Pancreas (tissue), 10 donors: ENCODE data around the gene KLF15. TPM values are rescaled to one million over a fixed set of nuclear protein-coding genes. Genes with fewer than 3 reads are reported as not detected.
A peak's percentile ranks its signal among the peaks of the same experiment; 100 is the strongest.

Experiments
- ATAC-seq, 4 donors: fragments of 200-7000 bp; cut with Tn5 transposase; one replicate each; pipeline versions ENCODE4 v1.8.0 to v1.9.1; 2020; ENCODE audit warnings: mild to moderate bottlenecking in 4 of 4, moderate library complexity in 4 of 4
- DNase-seq, 6 donors: peaks; one replicate each; pipeline ENCODE4 v3.0.0-alpha.2; 2020
- FAIRE-seq: peaks from 2 replicates; lab custom pipeline; 2012; peaks lifted over from hg19 to GRCh38; lab: Jason Lieb, UNC
- H3K27ac ChIP-seq, 4 donors: fragments of 200-600 bp; sonication (generic); 1 replicate in 3 of 4; 2 replicates in 1 of 4; pipeline versions ENCODE4 v1.5.0 to v1.8.0; 2020
- H3K27me3 ChIP-seq, 4 donors: fragments of 200-600 bp; one replicate each; pipeline ENCODE4 v1.8.0; 2021
- H3K36me3 ChIP-seq, 3 donors: fragments of 200-600 bp; sonication (generic) in 1 of 3; one replicate each; pipeline versions ENCODE4 v1.5.0 to v1.8.0; 2020 to 2021
- H3K4me1 ChIP-seq, 3 donors: fragments of 200-600 bp; one replicate each; pipeline ENCODE4 v1.8.0; 2021
- H3K4me3 ChIP-seq, 4 donors: fragments of 200-600 bp; sonication (generic) in 2 of 4; one replicate each; pipeline versions ENCODE4 v1.5.0 to v1.8.0; 2020 to 2021
- H3K9me3 ChIP-seq, 4 donors: fragments of 200-600 bp; one replicate each; pipeline ENCODE4 v1.8.0; 2021
- WGBS, 2 donors: extraction: QIAGEN DNeasy Blood & Tissue Kit; methylation state at CpG; one replicate each; pipeline ENCODE4 v1.1.7; 2013; 5-methylcytosine and 5-hydroxymethylcytosine counted together
- intact Hi-C, 3 donors: fragments of 100-400 bp; cut with DNase I; formaldehyde crosslinking; loops; one replicate each; pipeline versions ENCODE4 v1.11.1 to v1.14.2; 2022
- polyA plus RNA-seq, 2 donors: library from polyadenylated mRNA; stranded (reverse); fragments of 200-250 nt; gene quantifications; one replicate each; pipeline ENCODE4 v1.2.3, GENCODE V29; 2013
- total RNA-seq, 6 donors: library from RNA; stranded (reverse); fragmentation: NEBNext Ultra II Directional in 4 of 6; extraction: Animal tissue kit (Norgen Biotek cat#: 25700) in 4 of 6; gene quantifications; one replicate each; pipeline versions ENCODE4 v1.2.1 to v1.2.4, GENCODE V29; 2021 to 2023
- TF ChIP-seq, protein P1 (sequence below), 4 donors: fragments of 200-600 bp; sonication (generic) in 3 of 4; IDR thresholded peaks; one replicate each; pipeline versions ENCODE4 v1.5.0 to v1.8.0; 2021; ENCODE audit warnings: antibody characterized with exemption in 4 of 4
- donor health status: healthy with polysubstance abuse.
- donor health status: DM: no; HTN: no; CAD: no; lungs with moderate emphysema.
- donor health status: DM: no; HTN: no; CAD: no.
- donor health status: control.
- donor health status: control.
- donor health status: Bipolar disorder and iron deficiency.
- donor health status: DM: yes; HTN: yes; CAD: no.
- donor health status: DM: no; HTN: no; CAD: no.
- donor health status: DM: no; HTN: no; CAD: no.
- donor health status: DM: yes; HTN: yes; CAD: no.

KLF15 gene
- total and polyA plus RNA-seq, 8 donors: 11.3 to 38.3 (median 26.8) TPM

DNA sequence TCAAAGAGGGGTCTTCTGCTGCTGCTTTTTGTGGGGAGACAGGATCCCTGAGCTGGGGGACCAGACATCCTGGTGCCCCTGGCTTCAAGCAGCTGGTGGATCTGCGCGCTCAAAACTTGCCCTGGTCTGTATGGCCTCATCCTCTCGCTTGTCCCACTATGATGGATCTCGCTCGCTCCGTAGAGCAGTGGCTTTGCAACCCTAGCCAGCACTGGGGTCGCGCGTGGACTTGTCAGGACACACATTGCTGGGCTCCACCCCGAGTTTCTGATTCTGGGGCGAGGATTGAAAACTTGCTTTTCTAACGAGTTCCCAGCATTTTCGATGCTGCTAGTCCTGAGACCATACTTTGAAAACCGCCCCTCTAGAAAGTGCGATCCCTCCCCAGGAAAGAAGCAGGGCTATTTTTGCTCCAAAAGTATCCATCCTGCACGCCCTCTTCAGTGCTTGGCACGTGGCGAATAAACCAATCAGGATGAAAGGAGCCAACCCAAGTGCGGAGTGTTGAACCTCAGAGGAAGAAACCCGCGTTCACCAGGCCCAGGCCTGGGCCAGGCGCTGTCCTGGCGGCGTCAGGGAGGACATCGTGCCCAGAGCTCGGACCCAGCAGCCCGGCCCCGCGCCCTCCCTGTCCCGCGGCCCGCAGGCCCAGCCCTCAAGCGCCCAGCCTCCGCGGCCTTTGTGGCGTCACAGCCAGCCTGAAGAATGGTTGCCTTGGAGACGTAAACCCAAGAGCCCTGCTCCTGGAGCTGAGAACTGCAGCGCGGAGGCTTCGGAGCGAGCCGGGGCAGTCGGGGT is 37.2 kb upstream of the KLF15 start, which contains the start of gene CFAP100:
Gene CFAP100 (plus strand): TSS at position 731 of the 798 bp plus-strand sequence. CDS start 1,092 bp downstream, outside the sequence.
- H3K4me1 ChIP-seq: no peaks in the 10 kb centered on the region
- peak within 1 kb of the TSS in 1 of 4 donors; percentile 22 for H3K4me3 ChIP-seq
- H3K27me3 ChIP-seq: no peaks in the 10 kb centered on the region
- DNase-seq (peak in 1 of 6 donors; percentile 49), FAIRE-seq (no peak), ATAC-seq (peak; percentile 46 to 79 (median 62))
- no peaks in the 10 kb centered on the region for H3K36me3 ChIP-seq
- TF ChIP-seq, protein P1, sequence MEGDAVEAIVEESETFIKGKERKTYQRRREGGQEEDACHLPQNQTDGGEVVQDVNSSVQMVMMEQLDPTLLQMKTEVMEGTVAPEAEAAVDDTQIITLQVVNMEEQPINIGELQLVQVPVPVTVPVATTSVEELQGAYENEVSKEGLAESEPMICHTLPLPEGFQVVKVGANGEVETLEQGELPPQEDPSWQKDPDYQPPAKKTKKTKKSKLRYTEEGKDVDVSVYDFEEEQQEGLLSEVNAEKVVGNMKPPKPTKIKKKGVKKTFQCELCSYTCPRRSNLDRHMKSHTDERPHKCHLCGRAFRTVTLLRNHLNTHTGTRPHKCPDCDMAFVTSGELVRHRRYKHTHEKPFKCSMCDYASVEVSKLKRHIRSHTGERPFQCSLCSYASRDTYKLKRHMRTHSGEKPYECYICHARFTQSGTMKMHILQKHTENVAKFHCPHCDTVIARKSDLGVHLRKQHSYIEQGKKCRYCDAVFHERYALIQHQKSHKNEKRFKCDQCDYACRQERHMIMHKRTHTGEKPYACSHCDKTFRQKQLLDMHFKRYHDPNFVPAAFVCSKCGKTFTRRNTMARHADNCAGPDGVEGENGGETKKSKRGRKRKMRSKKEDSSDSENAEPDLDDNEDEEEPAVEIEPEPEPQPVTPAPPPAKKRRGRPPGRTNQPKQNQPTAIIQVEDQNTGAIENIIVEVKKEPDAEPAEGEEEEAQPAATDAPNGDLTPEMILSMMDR (IDR thresholded peaks at IDR 0.05): no peak
- no peak within 1 kb of the TSS for H3K27ac ChIP-seq
- H3K9me3 ChIP-seq: no peaks in the 10 kb centered on the region
- 39 to 43% methylated on average over 37 to 43 of the region's 43 CpGs for WGBS, 2 donors
- intact Hi-C loops: loop anchor here in 2 of 3 donors (5.0 kb wide), 2 partner anchors 137 to 262 kb away; no protein-coding TSS in a partner anchor

- intact Hi-C loops: loop anchor here in 2 of 3 donors (5.0 kb wide), 2 partner anchors 136 to 261 kb away; no protein-coding TSS in a partner anchor
- H3K36me3 ChIP-seq: no peaks in the 10 kb centered on the region
- H3K4me1 ChIP-seq: peaks cover 0 to 5% (median 0%) of the 10 kb centered on the region in 3 donors
- TF ChIP-seq, protein P1 (IDR thresholded peaks at IDR 0.05): no peak
- no peaks in the 10 kb centered on the region for H3K9me3 ChIP-seq
- 75 to 89% methylated on average over 4 of the region's 4 CpGs for WGBS, 2 donors
- H3K4me3 ChIP-seq: no peak overlapping the region
- ATAC-seq: no peak
- no peak for DNase-seq
- no peaks in the 10 kb centered on the region for H3K27me3 ChIP-seq
- no peak for FAIRE-seq
- no peak overlapping the region for H3K27ac ChIP-seq
These were observed 36.4 kb upstream of the KLF15 start for GRCh38 chr3:126393563-126393962.

- no peaks in the 10 kb centered on the region for H3K9me3 ChIP-seq
- H3K4me1 ChIP-seq: peaks cover 0 to 5% (median 0%) of the 10 kb centered on the region in 3 donors
- H3K4me3 ChIP-seq: no peak overlapping the region
- intact Hi-C loops: loop anchor here in 2 of 3 donors (5.0 kb wide), 2 partner anchors 135 to 260 kb away; no protein-coding TSS in a partner anchor
- FAIRE-seq (no peak), DNase-seq (no peak), ATAC-seq (no peak)
- H3K27me3 ChIP-seq: no peaks in the 10 kb centered on the region
- H3K27ac ChIP-seq: no peak overlapping the region
- 69 to 84% methylated on average over 12 of the region's 12 CpGs for WGBS, 2 donors
- TF ChIP-seq, protein P1 (IDR thresholded peaks at IDR 0.05): no peak
- H3K36me3 ChIP-seq: no peaks in the 10 kb centered on the region
These were observed 35.0 kb upstream of the KLF15 start for GRCh38 chr3:126392246-126392645.

DNA sequence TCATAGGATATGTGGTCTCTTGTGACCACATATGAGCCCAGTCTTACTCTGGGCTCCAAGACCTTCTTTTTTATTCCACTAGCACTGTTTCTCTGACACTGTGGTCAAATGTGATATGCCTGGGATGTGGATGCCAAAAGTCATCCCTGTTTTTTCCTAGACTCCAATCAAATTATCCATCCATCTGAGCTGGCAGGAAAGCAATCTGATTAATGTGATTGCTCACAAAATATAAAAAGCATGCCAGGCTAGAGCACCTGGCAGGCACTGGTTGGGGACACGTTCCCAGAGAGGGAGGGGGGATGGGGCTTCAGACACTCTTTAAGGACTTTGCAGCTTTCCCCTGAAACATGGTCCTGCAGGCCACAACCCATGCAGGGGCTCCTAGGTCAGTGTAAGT is 34.4 kb upstream of the KLF15 start:
- Histone ChIP-seq H3K4me3 (no peak overlapping the region), H3K36me3 (no peaks in the 10 kb centered on the region), H3K27ac (no peak overlapping the region), H3K27me3 (no peaks in the 10 kb centered on the region), H3K9me3 (no peaks in the 10 kb centered on the region), H3K4me1 (peaks cover 0 to 5% (median 0%) of the 10 kb centered on the region in 3 donors)
- 0 to 4% methylated on average over 1 of the region's 1 CpG for WGBS, 2 donors
- DNase-seq (no peak), FAIRE-seq (no peak), ATAC-seq (no peak)
- intact Hi-C loops: loop anchor here in 2 of 3 donors (5.0 kb wide), 2 partner anchors 134 to 259 kb away; no protein-coding TSS in a partner anchor
- TF ChIP-seq, protein P1 (IDR thresholded peaks at IDR 0.05): no peak
